ENCODE measurements around the gene SYNE2. TPM values are rescaled to one million over a fixed set of nuclear protein-coding genes. Genes with fewer than 3 reads are reported as not detected.
A peak's percentile ranks its signal among the peaks of the same experiment; 100 is the strongest.

The SYNE2 gene
- total RNA-seq, 4 donors from 2014 or later: 92.4 to 165 (median 98.3) TPM

DNA sequence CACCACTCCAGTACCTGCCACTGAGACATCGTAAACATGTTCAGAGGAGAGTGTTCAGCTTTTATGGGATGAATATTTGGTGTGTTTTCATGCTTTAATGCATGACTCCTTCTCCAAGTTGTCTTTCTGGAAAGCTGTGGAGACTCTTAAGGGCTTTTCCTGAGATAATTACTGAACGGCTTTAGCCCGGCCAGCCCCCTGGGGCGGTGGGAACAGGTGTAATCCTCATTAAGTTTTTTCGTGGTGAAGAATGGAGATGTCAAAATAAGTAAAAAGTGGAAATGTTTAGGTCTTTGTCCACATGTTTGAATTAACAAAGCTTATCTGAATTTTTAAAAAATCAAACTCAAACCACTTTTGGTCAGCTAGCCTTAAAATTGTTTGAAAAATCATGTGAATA is 1.5 kb downstream of the SYNE2 start:
- Histone ChIP-seq H3K9me3 (no peaks in the 10 kb centered on the region), H3K36me3 (no peaks in the 10 kb centered on the region), H3K4me1 (peaks cover 18 to 26% (median 21%) of the 10 kb centered on the region in 4 donors), H3K27me3 (no peaks in the 10 kb centered on the region), H3K27ac (replicated peaks in 1 of 4) (peak overlapping the region; percentile 91 to 97 (median 95)), H3K4me3 (peak overlapping the region; percentile 80 to 99 (median 93))
- no peak for DNase-seq (ENCODE audit: extremely low spot score)
- intact Hi-C loops (cut with DNase I): loop anchor here (5.0 to 10.0 kb wide), 3 partner anchors 68 to 140 kb away; no protein-coding TSS in a partner anchor
- TF ChIP-seq POLR2AphosphoS5 (IDR thresholded peaks at IDR 0.05): no peak
- TF ChIP-seq, protein P1, sequence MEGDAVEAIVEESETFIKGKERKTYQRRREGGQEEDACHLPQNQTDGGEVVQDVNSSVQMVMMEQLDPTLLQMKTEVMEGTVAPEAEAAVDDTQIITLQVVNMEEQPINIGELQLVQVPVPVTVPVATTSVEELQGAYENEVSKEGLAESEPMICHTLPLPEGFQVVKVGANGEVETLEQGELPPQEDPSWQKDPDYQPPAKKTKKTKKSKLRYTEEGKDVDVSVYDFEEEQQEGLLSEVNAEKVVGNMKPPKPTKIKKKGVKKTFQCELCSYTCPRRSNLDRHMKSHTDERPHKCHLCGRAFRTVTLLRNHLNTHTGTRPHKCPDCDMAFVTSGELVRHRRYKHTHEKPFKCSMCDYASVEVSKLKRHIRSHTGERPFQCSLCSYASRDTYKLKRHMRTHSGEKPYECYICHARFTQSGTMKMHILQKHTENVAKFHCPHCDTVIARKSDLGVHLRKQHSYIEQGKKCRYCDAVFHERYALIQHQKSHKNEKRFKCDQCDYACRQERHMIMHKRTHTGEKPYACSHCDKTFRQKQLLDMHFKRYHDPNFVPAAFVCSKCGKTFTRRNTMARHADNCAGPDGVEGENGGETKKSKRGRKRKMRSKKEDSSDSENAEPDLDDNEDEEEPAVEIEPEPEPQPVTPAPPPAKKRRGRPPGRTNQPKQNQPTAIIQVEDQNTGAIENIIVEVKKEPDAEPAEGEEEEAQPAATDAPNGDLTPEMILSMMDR (IDR thresholded peaks at IDR 0.05): no peak
- no peak for TF ChIP-seq EP300 (IDR thresholded peaks at IDR 0.05)
- TF ChIP-seq POLR2A (IDR thresholded peaks at IDR 0.05; ENCODE audit: low read depth): no peak
- 25% methylated on average over 5 of the region's 5 CpGs for WGBS

DNA sequence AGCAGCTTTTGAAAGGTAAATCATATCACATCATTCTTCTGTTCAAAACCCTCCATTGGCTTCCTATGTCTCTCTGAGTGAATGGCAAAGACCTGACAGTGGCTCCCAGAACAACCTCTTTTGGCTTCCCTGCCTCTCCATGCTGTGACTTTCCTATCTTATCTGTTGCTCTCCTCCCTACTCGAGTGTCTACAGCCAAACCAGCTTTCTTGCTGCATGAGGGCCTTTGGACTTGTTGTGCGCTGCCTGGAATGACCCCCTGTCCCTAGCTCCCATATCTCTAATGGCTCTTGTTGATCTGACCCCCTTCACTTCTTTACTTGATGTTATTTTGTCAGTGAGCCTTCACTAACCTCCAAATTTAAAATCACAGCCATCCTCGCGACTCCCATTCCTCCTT is 2.5 kb downstream of the SYNE2 start:
- WGBS: 92% methylated on average over 4 of the region's 4 CpGs
- peaks cover 21 to 26% (median 22%) of the 10 kb centered on the region in 4 donors for H3K4me1 ChIP-seq
- TF ChIP-seq POLR2A (IDR thresholded peaks at IDR 0.05; ENCODE audit: low read depth): no peak
- TF ChIP-seq, protein P1 (IDR thresholded peaks at IDR 0.05): no peak
- TF ChIP-seq POLR2AphosphoS5 (IDR thresholded peaks at IDR 0.05): no peak
- TF ChIP-seq EP300 (IDR thresholded peaks at IDR 0.05): no peak
- H3K4me3 ChIP-seq: peak overlapping the region in 2 of 4 donors; percentile 17 to 99
- no peaks in the 10 kb centered on the region for H3K27me3 ChIP-seq
- H3K27ac ChIP-seq (replicated peaks in 1 of 4): no peak overlapping the region
- intact Hi-C loops (cut with DNase I): loop anchor here (10.0 kb wide), 2 partner anchors 110 to 140 kb away; no protein-coding TSS in a partner anchor
- no peaks in the 10 kb centered on the region for H3K36me3 ChIP-seq
- DNase-seq (ENCODE audit: extremely low spot score): no peak
- H3K9me3 ChIP-seq: no peaks in the 10 kb centered on the region

DNA sequence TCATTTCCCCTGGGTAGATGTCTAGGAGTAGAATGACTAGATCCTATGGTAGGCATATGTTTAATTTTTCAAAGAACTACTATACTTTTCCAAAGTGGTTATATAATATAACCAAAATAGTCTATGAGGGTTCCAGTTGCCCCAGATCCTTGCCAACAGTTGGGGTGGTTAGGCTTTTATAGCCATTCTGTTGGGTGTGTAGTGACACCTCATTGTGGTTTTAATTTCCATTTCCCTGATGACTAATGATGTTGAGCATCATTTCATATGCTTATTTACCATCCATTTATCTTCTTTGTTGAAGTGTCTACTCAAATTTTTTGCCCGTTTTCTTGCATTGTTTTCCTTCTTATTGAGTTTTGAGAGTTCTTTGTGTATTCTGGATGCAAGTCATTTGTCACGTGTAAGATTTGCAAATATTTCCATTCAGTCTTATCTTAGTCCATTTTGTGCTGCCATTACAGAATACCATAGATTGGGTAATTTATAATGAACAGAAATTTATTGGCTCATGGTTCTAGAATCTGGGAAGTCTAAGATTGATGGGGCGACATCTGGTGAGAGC is 4.7 kb downstream of the SYNE2 start:
- WGBS: 90% methylated on average over 3 of the region's 3 CpGs
- no peak overlapping the region for H3K4me3 ChIP-seq
- H3K27me3 ChIP-seq: no peaks in the 10 kb centered on the region
- peaks cover 16 to 24% (median 20%) of the 10 kb centered on the region in 4 donors for H3K4me1 ChIP-seq
- no peaks in the 10 kb centered on the region for H3K36me3 ChIP-seq
- intact Hi-C loops (cut with DNase I): loop anchor here (10.0 kb wide), 2 partner anchors 107 to 137 kb away; no protein-coding TSS in a partner anchor
- no peak for DNase-seq (ENCODE audit: extremely low spot score)
- TF ChIP-seq, protein P1 (IDR thresholded peaks at IDR 0.05): no peak
- TF ChIP-seq EP300 (IDR thresholded peaks at IDR 0.05): no peak
- TF ChIP-seq POLR2AphosphoS5 (IDR thresholded peaks at IDR 0.05): no peak
- TF ChIP-seq POLR2A (IDR thresholded peaks at IDR 0.05; ENCODE audit: low read depth): no peak
- no peaks in the 10 kb centered on the region for H3K9me3 ChIP-seq
- H3K27ac ChIP-seq (replicated peaks in 1 of 4): no peak overlapping the region

DNA sequence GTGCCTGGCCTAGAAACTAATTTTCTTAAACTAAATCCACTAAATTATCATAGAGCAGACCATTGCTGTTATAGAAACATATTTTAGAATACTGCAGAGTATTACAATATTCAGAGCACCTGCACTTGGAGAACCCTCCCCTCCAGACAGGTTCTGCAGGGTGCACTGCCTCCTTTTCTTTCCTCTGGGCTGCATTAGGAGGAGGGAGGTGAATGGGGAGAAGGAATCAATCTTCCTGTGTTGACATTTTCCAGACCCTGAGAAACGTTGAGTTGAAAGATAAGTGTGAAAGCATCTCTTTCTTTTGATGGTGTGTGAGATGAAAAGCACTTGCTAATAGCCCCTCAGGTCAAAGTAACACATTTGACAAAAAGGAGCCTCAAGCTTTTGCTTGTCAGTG is 7.3 kb downstream of the SYNE2 start:
- H3K9me3 ChIP-seq: no peaks in the 10 kb centered on the region
- no peak overlapping the region for H3K4me3 ChIP-seq
- peaks cover 12 to 28% (median 22%) of the 10 kb centered on the region in 4 donors for H3K4me1 ChIP-seq
- no peaks in the 10 kb centered on the region for H3K36me3 ChIP-seq
- WGBS: 13% methylated on average over 1 of the region's 1 CpG
- TF ChIP-seq POLR2AphosphoS5 (IDR thresholded peaks at IDR 0.05) (no peak), POLR2A (IDR thresholded peaks at IDR 0.05; ENCODE audit: low read depth) (no peak), EP300 (IDR thresholded peaks at IDR 0.05) (no peak)
- TF ChIP-seq, protein P1 (IDR thresholded peaks at IDR 0.05): no peak
- H3K27ac ChIP-seq (replicated peaks in 1 of 4): no peak overlapping the region
- intact Hi-C loops (cut with DNase I): no loop called here
- DNase-seq (ENCODE audit: extremely low spot score): no peak
- no peaks in the 10 kb centered on the region for H3K27me3 ChIP-seq

Data from esophagus muscularis mucosa (tissue), 4 donors.